ENCODE results near the gene SMO. TPM values are rescaled to one million over a fixed set of nuclear protein-coding genes. Genes with fewer than 3 reads are reported as not detected.
"Not testable (repeated sequence)": the region's sequence is repeated elsewhere in the genome, so short reads cannot be mapped to it uniquely, and the experiment has no call there.

SMO gene
- total RNA-seq, 1 experiment from 2014 or later: not detected

- no peak for DNase-seq (ENCODE audit: low spot score)
Observed at GRCh38 chr7:129169686-129170440, 18.6 kb upstream of the SMO start.

GRCh38 chr7:129170441-129171021 is 17.9 kb upstream of the SMO start:
- no peak for DNase-seq (ENCODE audit: low spot score)

- DNase-seq (ENCODE audit: low spot score): not testable (repeated sequence)
Observed at GRCh38 chr7:129173861-129174260, 14.6 kb upstream of the SMO start.

- DNase-seq (ENCODE audit: low spot score): no peak
Observed at GRCh38 chr7:129176916-129177710, 11.3 kb upstream of the SMO start.

GRCh38 chr7:129184981-129185670 is 3.3 kb upstream of the SMO start:
- no peak for DNase-seq (ENCODE audit: low spot score)

GRCh38 chr7:129186749-129187260 is 1.6 kb upstream of the SMO start:
- no peak for DNase-seq (ENCODE audit: low spot score)

- no peak for DNase-seq (ENCODE audit: low spot score)
Observed at GRCh38 chr7:129187681-129188371, 607 bp upstream of the SMO start.

GRCh38 chr7:129188892-129189660 is 643 bp downstream of the SMO start:
- DNase-seq (ENCODE audit: low spot score): no peak

- DNase-seq (ENCODE audit: low spot score): no peak
Observed at GRCh38 chr7:129189661-129190310, 1.4 kb downstream of the SMO start.

GRCh38 chr7:129191272-129191671 is 2.8 kb downstream of the SMO start:
- no peak for DNase-seq (ENCODE audit: low spot score)

- DNase-seq (ENCODE audit: low spot score): no peak
Observed at GRCh38 chr7:129193892-129194291, 5.5 kb downstream of the SMO start.

- no peak for DNase-seq (ENCODE audit: low spot score)
Observed at GRCh38 chr7:129197771-129198170, 9.3 kb downstream of the SMO start.

GRCh38 chr7:129199406-129199805 is 11.0 kb downstream of the SMO start:
- DNase-seq (ENCODE audit: low spot score): no peak

GRCh38 chr7:129202058-129202777 is 13.8 kb downstream of the SMO start:
- DNase-seq (ENCODE audit: low spot score): no peak

- no peak for DNase-seq (ENCODE audit: low spot score)
Observed at GRCh38 chr7:129203050-129203741, 14.8 kb downstream of the SMO start.

- no peak for DNase-seq (ENCODE audit: low spot score)
Observed at GRCh38 chr7:129205126-129205818, 16.8 kb downstream of the SMO start.

- DNase-seq (ENCODE audit: low spot score): no peak
Observed at GRCh38 chr7:129205987-129206785, 17.8 kb downstream of the SMO start.

All from HT-29 (cell line).